SK-N-SH treated with all-trans-retinoic acid at 6 μM for 48 hours (cell line): ENCODE measurements around the gene PAEP.

Experiments
- ATAC-seq: fragments of 200-7000 bp; cut with Tn5 transposase; 3 replicates; pipeline ENCODE4 v1.9.1; 2020; ENCODE audit warnings: mild to moderate bottlenecking, moderate library complexity
- ARNTL ChIP-seq: fragments of 450-650 bp; formaldehyde crosslinking; IDR thresholded peaks from 2 replicates; pipeline ENCODE4 v1.5.0; 2020; ENCODE audit warnings: low read depth, mild to moderate bottlenecking, moderate library complexity, borderline replicate concordance
- BACH2 ChIP-seq: fragments of 250-450 bp; sonication (Bioruptor Pico); IDR thresholded peaks from 2 replicates; pipeline ENCODE4 v1.9.0; 2021; ENCODE audit warnings: mild to moderate bottlenecking, borderline replicate concordance
- CREB5 ChIP-seq: fragments of 250-450 bp; sonication (Bioruptor Pico); IDR thresholded peaks from 2 replicates; pipeline ENCODE4 v1.5.1; 2020; ENCODE audit warnings: low read depth, mild to moderate bottlenecking, moderate library complexity
- CSDC2 ChIP-seq: fragments of 250-450 bp; sonication (Bioruptor Pico); IDR thresholded peaks from 2 replicates; pipeline ENCODE4 v1.5.0; 2020; ENCODE audit warnings: mild to moderate bottlenecking, moderate library complexity
- ESRRG ChIP-seq: fragments of 250-450 bp; sonication (Bioruptor Pico); IDR thresholded peaks from 2 replicates; pipeline ENCODE4 v1.6.1; 2021; ENCODE audit warnings: mild to moderate bottlenecking
- GLIS3 ChIP-seq: fragments of 250-450 bp; sonication (Bioruptor Pico); IDR thresholded peaks from 2 replicates; pipeline ENCODE4 v1.5.0; 2020; ENCODE audit warnings: mild to moderate bottlenecking, moderate library complexity
- OSR1 ChIP-seq: fragments of 250-450 bp; sonication (Bioruptor Pico); IDR thresholded peaks from 2 replicates; pipeline ENCODE4 v1.8.0; 2022; ENCODE audit warnings: moderate library complexity, mild to moderate bottlenecking, inconsistent platforms
- PATZ1 ChIP-seq: fragments of 250-450 bp; sonication (Bioruptor Pico); IDR thresholded peaks from 2 replicates; pipeline ENCODE4 v1.8.0; 2020; ENCODE audit warnings: mild to moderate bottlenecking, moderate library complexity, borderline replicate concordance
- POU6F1 ChIP-seq: fragments of 250-450 bp; sonication (Bioruptor Pico); IDR thresholded peaks from 2 replicates; pipeline ENCODE4 v1.8.0; 2021; ENCODE audit warnings: low read depth, mild to moderate bottlenecking, moderate library complexity, borderline replicate concordance
- PPARA ChIP-seq: fragments of 250-450 bp; sonication (Bioruptor Pico); IDR thresholded peaks from 2 replicates; pipeline ENCODE4 v1.5.0; 2020; ENCODE audit warnings: mild to moderate bottlenecking, borderline replicate concordance
- SNAI2 ChIP-seq: fragments of 250-450 bp; sonication (Bioruptor Pico); IDR thresholded peaks from 2 replicates; pipeline ENCODE4 v1.5.0; 2020; ENCODE audit warnings: mild to moderate bottlenecking, moderate library complexity
- TCF4 ChIP-seq: fragments of 250-450 bp; sonication (Bioruptor Pico); IDR thresholded peaks from 2 replicates; pipeline ENCODE4 v1.8.0; 2021; ENCODE audit warnings: mild to moderate bottlenecking, moderate library complexity, borderline replicate concordance
- TOX ChIP-seq: fragments of 250-450 bp; sonication (Bioruptor Pico); IDR thresholded peaks from 2 replicates; pipeline ENCODE4 v1.8.0; 2021; ENCODE audit warnings: mild to moderate bottlenecking, moderate library complexity, borderline replicate concordance
- ZC3H10 ChIP-seq: fragments of 250-450 bp; sonication (Bioruptor Pico); IDR thresholded peaks from 2 replicates; pipeline ENCODE4 v1.5.1; 2021; ENCODE audit warnings: mild to moderate bottlenecking, moderate library complexity
- ZFP3 ChIP-seq: fragments of 250-450 bp; sonication (Bioruptor Pico); IDR thresholded peaks from 2 replicates; pipeline ENCODE4 v1.5.0; 2020; ENCODE audit warnings: mild to moderate bottlenecking, moderate library complexity
- ZFP30 ChIP-seq: fragments of 450-650 bp; formaldehyde crosslinking; IDR thresholded peaks from 2 replicates; pipeline ENCODE4 v1.5.0; 2022; ENCODE audit warnings: mild to moderate bottlenecking, moderate library complexity
- ZNF70 ChIP-seq: fragments of 450-650 bp; formaldehyde crosslinking; IDR thresholded peaks from 2 replicates; pipeline ENCODE4 v1.5.0; 2020; ENCODE audit warnings: mild to moderate bottlenecking, moderate library complexity
- ZNF8 ChIP-seq: fragments of 450-650 bp; formaldehyde crosslinking; IDR thresholded peaks from 2 replicates; pipeline ENCODE4 v1.5.0; 2020; ENCODE audit warnings: mild to moderate bottlenecking, moderate library complexity
- TF ChIP-seq, protein P1 (sequence below): fragments of 250-450 bp; sonication (Bioruptor Pico); IDR thresholded peaks from 2 replicates; pipeline ENCODE4 v1.5.0; 2020; ENCODE audit warnings: mild to moderate bottlenecking, moderate library complexity

Gene PAEP

GRCh38 chr9:135610290-135611141 lies 49.0 kb downstream of the PAEP start:
- no peak for ATAC-seq
- no peak for TF ChIP-seq ESRRG (CRISPR knock-in tag)
- TF ChIP-seq ZNF8 (CRISPR knock-in tag): no peak
- TF ChIP-seq ZNF70 (CRISPR knock-in tag): no peak
- TF ChIP-seq BACH2 (CRISPR knock-in tag): no peak
- TF ChIP-seq ZFP30 (CRISPR knock-in tag): no peak
- no peak for TF ChIP-seq PPARA
- TF ChIP-seq ZC3H10 (CRISPR knock-in tag): no peak
- TF ChIP-seq, protein P1, sequence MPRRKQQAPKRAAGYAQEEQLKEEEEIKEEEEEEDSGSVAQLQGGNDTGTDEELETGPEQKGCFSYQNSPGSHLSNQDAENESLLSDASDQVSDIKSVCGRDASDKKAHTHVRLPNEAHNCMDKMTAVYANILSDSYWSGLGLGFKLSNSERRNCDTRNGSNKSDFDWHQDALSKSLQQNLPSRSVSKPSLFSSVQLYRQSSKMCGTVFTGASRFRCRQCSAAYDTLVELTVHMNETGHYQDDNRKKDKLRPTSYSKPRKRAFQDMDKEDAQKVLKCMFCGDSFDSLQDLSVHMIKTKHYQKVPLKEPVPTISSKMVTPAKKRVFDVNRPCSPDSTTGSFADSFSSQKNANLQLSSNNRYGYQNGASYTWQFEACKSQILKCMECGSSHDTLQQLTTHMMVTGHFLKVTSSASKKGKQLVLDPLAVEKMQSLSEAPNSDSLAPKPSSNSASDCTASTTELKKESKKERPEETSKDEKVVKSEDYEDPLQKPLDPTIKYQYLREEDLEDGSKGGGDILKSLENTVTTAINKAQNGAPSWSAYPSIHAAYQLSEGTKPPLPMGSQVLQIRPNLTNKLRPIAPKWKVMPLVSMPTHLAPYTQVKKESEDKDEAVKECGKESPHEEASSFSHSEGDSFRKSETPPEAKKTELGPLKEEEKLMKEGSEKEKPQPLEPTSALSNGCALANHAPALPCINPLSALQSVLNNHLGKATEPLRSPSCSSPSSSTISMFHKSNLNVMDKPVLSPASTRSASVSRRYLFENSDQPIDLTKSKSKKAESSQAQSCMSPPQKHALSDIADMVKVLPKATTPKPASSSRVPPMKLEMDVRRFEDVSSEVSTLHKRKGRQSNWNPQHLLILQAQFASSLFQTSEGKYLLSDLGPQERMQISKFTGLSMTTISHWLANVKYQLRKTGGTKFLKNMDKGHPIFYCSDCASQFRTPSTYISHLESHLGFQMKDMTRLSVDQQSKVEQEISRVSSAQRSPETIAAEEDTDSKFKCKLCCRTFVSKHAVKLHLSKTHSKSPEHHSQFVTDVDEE (CRISPR knock-in tag): no peak
- no peak for TF ChIP-seq CSDC2 (CRISPR knock-in tag)
- no peak for TF ChIP-seq CREB5 (CRISPR knock-in tag)
- no peak for TF ChIP-seq POU6F1 (CRISPR knock-in tag)
- no peak for TF ChIP-seq SNAI2 (CRISPR knock-in tag)
- TF ChIP-seq TOX (CRISPR knock-in tag): no peak
- no peak for TF ChIP-seq ZFP3 (CRISPR knock-in tag)
- TF ChIP-seq, all 23 proteins: peak for 0

DNA sequence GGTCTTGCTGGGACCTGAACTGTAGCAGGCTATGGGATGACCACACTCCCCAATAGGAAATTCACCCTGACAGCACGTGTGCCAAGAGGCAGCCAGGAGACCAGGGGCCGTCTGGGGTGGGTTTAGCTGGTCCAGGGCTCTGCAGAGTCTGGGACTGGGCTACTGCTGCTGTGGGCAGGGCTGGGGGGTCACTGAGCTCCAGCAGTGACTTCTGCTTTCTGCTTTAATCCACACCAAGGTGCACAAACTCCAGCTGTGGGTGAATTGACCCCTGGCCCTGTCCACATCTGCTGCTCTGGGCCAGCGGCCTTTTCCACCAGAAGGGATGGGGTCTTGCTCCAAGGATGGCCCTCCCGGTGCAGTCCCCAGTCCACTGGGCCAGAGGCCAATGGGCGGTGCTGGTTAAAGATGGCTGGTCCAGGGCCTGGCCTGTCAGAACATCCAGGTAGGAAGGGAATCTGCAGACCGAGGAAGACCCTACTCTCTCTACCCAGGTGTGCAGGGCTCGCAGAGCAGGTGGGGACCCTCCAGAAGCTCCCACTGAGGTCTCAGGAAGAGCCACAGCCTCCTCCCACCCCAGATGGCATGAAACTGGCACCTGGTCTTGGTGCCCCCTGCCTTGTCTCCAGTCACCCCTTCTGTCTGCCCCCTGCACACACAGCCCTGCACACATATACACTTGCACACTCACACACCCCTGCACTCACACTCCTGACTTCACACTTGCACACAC lies 49.8 kb downstream of the PAEP start:
- no peak for ATAC-seq
- TF ChIP-seq GLIS3 (CRISPR knock-in tag) (no peak), ZFP3 (CRISPR knock-in tag) (no peak), BACH2 (CRISPR knock-in tag) (no peak), SNAI2 (CRISPR knock-in tag) (no peak), CREB5 (CRISPR knock-in tag) (no peak), PPARA (no peak), ESRRG (CRISPR knock-in tag) (no peak), ZNF8 (CRISPR knock-in tag) (no peak), ARNTL (no peak), TCF4 (no peak), OSR1 (CRISPR knock-in tag) (no peak), POU6F1 (CRISPR knock-in tag) (no peak), ZFP30 (CRISPR knock-in tag) (no peak), PATZ1 (CRISPR knock-in tag) (no peak)
- TF ChIP-seq, protein P1 (CRISPR knock-in tag): no peak
